Right forelimb (tissue), 1 donor: Measurements from ENCODE around the gene MYH7.

Experiments used
- DNase-seq: peaks from one replicate; pipeline ENCODE4 v3.0.0-alpha.2; 2018

MYH7 gene

GRCh38 chr14:23365732-23366425 is 69.6 kb downstream of the MYH7 start:
- no peak for DNase-seq

GRCh38 chr14:23365036-23365731 is 70.3 kb downstream of the MYH7 start, which contains the start of gene EFS:
TSS of gene EFS (minus strand) at chr14:23365172. CDS start at chr14:23365025, 147 bp downstream.
- DNase-seq, result peak; percentile 84

- DNase-seq, result peak; percentile 70
These were observed 71.1 kb downstream of the MYH7 start for GRCh38 chr14:23364164-23365035.
